ENCODE measurements around the gene FBXL3.
"Not testable (repeated sequence)": the region's sequence is repeated elsewhere in the genome, so short reads cannot be mapped to it uniquely, and the experiment has no call there.

FBXL3 gene

DNA sequence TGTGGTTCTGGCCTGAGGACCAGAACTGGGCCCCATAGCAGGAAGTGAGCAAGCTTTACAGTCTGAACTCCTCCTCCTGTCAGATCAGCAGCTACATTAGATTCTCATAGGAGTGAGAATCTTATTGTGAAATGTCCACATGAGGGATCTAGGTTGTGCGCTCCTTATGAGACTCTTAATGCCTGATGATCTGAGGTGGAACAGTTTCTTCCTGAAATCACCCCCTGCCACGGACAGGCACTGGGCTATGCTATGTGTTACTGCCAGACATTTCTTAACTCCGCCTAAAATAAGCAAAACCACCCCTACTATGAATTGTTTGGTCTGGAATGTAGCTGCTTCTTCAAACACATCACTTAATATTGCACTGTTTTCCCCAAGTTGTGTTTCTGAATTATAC, 4.6 kb downstream of the FBXL3 start:
- DNase-seq = no peak

DNA sequence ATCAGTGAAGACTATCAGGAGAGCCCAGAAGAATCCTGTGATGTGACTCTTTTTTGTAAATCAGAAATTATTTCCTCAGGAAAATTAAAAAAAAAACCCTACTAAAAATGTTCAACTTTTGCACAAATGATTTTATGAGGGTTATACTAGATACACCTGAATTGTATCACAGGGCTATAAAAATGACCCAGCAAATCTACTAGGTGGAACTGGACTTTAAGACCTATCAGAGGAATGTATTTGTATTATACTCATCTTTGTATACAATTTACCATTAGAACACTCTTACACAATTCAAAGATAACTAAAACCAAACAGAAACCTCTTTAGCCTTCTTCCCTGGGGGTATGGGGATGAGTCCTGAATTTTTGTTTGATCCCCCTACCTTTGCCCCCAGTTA, 7.2 kb downstream of the FBXL3 start:
- DNase-seq = no peak

GRCh38 chr13:77016888-77017623, 9.9 kb downstream of the FBXL3 start:
- no peak for DNase-seq

DNA sequence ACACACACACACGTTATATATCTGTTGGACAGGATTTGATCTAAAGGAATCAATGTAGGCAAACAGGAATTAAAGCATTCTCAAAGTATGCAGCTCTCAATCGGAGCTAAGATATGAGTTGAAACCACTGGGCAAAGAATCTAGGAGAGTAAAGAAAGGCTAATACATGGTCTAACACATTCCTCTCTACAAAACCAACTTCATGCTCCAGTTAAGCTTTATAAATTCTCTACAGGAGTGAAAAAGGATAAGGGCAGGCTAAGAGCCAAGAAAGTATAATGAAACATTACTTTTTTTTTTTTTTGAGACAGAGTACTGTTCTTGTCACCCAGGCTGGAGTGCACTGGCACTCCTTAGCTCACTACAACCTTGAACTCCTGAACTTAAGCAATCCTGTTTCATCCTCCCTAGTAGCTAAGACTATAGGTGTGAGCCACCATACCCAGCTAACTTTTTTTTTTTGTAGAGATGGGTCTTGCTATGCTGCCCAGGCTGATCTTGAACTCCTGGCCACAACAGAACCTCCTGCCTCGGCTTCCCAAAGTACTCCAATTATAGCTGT, 10.6 kb downstream of the FBXL3 start:
- DNase-seq = no peak

DNA sequence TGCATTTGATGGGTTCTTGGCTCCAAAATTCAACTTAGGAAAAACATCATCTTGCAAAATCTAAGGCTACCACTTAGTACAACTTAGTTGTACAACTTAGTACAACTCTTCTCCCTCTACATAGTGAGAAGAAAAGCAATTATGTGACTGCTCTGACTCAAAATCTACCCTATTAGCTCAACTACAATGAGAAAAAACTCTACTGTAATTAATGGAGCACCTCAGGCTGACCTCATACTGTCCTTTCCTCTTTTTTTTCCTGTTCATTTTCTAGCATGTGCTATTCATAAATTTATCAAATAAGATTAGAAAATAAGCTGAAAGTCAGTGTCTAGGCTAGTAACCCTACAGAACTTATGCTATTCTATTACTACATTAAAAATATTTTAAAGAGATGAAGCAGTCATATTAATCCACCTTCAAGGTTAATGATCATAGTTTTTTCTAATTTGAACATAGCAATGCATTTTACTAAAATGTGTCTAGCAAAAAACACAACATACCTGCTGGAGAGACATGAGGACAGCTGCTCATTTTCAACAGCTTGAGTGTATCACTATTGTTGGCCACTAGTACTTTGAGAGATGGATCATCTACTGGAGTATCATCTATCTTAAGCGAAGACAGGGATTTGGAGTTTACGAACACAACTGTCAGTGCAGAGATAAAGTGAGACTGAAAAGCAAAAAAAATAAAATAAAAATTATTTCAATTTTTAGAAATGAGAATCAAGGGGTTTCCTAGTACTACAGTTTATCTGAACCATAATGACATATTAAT, 11.9 kb downstream of the FBXL3 start:
- no peak for DNase-seq

DNA sequence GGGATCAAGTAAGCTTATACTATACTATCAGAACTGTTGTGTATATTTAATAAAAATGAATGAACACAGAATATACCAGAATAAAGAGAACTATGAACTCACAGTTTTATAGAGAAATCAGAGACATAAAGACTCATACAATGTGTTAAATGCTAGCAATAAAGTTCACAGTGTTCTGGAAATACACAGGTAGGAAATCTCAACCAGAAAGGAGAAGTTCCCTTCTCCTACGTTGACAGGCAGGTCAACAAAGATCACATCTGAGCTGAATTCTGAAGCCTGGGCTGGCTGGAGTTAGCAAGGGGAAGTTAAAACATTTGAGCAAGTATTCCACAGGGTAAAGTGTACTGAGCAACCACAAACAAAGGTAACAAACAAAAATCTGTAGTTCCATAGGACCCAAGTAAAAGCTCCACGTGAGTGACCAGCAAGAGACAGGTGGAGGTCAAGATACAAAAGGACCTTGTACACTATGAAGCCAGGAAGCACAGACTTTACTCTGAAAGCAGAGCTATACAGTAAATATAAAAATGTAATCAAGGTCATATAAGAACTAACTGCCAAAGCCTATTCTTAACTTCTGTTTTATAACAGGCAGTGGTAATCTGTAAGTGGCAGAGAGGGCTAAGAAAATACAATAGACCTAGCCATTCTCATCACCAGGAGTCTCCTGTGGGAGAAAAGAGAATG, 13.0 kb downstream of the FBXL3 start:
- no peak for DNase-seq

GRCh38 chr13:77009719-77010118, 17.2 kb downstream of the FBXL3 start:
- DNase-seq = not testable (repeated sequence)

DNA sequence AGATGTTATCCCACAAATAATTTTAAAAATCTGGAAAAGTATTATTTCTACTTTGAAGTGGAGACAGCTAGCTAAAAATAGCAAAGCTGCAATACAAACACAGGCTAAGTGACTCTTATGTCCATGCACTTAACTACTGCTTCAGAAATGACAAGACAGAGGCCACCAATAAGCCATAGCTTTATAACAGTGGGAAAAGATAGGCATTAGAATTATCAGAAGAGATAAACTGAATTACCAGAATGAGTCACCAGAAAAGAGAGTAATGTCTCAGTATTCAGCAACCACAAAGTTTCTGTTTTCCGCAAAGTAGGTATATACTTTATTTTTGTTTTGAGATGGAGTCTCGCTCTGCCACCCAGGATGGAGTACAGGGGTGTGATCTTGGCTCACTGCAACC, 17.9 kb downstream of the FBXL3 start:
- peak; percentile 74 for DNase-seq

DNA sequence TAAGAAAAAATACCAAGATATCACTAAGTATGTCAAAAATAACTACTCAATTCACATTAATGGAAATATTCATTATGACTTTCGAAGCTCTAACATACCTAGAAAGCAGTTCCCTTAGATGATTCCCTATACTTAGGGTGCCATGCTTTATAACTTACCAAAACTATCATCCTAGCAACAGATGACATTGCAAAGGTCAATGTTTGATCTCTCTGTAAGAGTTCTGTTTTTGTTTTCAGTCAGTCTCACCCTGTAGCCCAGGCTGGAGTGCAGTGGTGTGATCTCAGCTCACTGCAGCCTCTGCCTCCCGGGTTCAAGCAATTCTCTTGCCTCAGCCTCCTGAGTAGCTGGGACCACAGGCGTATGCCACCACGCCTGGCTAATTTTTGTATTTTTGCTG, 18.6 kb downstream of the FBXL3 start:
- DNase-seq = peak; percentile 20

- DNase-seq = no peak
These were observed 24.3 kb downstream of the FBXL3 start for GRCh38 chr13:77002590-77003190.

- no peak for DNase-seq
These were observed 24.9 kb downstream of the FBXL3 start for GRCh38 chr13:77001963-77002587.

GRCh38 chr13:77001540-77001939, 25.4 kb downstream of the FBXL3 start:
- no peak for DNase-seq

DNA sequence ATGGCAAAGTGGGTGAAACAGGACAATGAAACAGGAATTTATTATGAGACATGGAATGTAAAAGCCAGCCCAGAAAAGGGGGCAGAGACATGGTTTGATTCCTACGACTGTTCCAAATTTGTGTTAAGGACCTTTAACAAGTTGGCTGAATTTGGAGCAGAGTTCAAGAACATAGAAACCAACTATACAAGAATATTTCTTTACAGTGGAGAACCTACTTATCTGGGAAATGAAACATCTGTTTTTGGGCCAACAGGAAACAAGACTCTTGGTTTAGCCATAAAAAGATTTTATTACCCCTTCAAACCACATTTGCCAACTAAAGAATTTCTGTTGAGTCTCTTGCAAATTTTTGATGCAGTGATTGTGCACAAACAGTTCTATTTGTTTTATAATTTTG, 26.5 kb downstream of the FBXL3 start:
- DNase-seq = no peak

DNA sequence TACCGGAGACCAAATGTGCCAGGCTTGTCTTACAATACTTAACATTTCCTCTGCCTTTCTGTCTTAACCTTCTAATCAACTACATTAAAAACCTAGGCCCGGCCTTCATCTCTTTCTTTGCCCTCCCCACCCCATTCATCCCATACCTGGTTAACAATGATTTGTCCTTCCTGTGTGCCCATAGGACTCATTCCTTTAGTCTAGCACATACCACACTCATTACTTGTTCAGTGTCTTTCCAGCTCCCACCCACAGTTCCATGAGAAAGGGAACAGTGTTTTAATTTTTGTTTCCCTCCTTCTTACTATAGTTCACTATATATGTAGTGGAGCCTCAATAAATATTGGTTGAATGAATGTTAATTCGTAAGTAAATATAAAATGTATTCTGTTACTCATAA, 32.7 kb downstream of the FBXL3 start:
- DNase-seq = no peak

DNA sequence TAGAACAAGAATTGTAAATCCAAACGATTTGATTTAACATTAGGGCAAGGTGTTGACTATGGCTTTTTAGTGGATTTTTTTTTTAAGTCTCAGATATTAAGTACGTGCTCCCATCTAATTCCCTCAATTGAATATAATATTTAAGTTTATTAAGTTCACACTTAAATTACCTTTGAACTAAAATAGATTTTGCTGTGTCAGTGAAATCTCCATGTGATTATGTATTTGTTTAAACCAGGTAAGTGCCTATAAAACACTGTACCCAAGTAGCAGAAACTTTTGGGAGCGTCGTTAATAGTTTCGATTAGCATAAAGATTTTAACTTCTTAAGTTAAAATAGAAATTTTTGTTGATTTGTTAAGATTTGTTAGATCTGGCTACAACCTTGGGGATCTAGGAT, 33.5 kb downstream of the FBXL3 start:
- no peak for DNase-seq

GRCh38 chr13:76993021-76993420, 33.9 kb downstream of the FBXL3 start:
- DNase-seq = no peak

- DNase-seq = peak; percentile 21
These were observed 34.4 kb downstream of the FBXL3 start for GRCh38 chr13:76992548-76993001.

DNA sequence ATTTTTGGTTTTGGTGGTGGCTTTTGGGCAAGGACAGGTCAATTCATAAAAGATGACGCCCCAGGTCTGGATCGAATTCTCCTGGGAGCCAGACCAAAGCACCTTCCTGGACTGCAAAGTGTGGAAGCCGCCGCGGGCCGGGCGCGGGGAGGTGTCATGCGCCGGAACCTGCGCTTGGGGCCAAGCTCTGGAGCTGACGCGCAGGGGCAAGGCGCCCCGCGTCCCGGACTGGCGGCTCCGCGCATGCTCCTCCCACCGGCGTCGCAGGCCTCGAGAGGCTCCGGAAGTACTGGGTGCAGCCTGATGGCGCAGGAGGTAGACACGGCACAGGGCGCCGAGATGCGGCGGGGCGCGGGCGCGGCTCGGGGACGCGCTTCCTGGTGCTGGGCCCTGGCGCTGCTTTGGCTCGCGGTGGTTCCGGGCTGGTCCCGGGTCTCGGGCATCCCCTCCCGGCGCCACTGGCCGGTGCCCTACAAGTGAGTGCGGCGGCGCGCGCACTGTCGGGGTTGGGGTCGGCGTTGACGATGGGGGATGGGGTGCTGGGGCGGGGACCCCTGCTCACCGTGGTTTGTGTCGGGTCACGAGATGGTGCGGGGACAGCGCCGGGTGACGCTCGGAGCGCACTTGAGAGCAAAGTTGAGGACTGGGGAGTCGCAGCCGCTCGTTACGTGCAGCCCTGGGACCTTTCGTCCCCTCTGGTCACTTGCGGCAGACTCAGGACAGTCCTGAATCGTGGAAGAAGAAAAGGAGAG, 35.0 kb downstream of the FBXL3 start, which contains the start of gene CLN5:
Gene CLN5, plus strand, starts transcription at position 286 of the 752 bp plus-strand sequence. Its CDS starts 18 bp downstream, at position 304.
- DNase-seq = peak; percentile 96

DNA sequence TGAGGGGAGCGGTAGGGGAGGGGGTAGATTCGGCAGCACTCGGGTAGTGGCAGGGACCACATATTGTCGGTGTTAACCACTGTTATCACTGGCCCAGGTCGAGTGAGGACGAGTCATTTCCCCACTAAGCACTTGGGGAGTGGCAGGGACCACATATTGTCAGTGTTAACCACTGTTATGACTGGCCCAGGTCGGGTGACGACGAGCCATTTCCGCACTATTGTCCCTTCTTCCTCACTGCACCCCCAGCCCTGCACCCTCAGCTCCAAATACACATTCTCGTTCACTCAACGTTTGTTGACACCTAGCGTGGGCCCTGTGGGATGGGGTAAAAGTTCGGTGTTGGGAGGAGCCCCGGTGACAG, 35.5 kb downstream of the FBXL3 start:
- DNase-seq = peak; percentile 91

DNA sequence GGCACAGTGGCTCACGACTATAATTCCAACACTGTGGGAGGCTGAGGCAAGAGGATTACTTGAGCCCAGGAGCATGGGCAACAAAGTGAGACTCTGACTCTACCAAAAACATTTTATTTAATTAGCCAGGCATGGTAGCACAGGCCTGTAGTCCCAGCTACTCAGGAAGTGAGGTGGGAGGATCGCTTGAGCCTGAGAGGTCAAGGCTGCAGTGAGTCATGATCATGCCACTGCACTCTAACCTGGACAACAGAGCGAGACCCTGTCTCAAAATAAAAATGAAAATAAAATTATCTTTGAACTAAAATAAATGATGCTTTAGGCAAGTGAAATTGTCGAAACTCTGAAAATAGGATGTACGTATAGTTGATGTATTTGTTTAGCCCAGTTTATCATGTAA, 43.3 kb downstream of the FBXL3 start:
- DNase-seq = no peak

DNA sequence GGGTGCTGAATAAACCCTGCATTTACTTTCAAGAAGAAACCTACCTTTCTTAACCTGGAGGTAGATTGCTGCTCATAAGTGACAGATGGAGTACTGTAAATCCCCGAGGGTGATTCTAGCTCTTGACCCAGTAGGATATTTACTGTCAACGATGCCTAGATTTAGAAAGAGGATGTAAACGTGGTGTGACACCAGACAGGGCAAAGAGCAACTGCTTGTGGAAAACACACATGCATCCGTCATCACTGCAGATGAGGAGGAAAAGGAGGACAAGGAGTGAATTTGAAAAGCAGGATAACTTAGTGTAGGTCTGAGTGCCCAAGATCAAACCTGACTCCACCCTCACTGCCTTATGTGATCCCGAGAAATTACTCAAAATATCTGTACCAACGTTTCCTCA, 44.9 kb downstream of the FBXL3 start:
- no peak for DNase-seq
